Central memory CD8-positive, alpha-beta T cell (primary cell): Measurements from ENCODE around the gene CNOT3.
"Not testable (repeated sequence)": the region's sequence is repeated elsewhere in the genome, so short reads cannot be mapped to it uniquely, and the experiment has no call there.

Experiments
- ATAC-seq: fragments of 150-1000 bp; cut with Tn5 transposase; replicated peaks from 2 replicates; pipeline ENCODE4 v1.10.0; 2022; ENCODE audit warnings: mild to moderate bottlenecking, moderate FRiP score, moderate number of reproducible peaks; ENCODE audit not compliant: poor library complexity, severe bottlenecking; ENCODE audit errors: extremely low read depth
- DNase-seq, 2 donors: peaks; one replicate each; pipeline ENCODE4 v3.0.0; 2021; ENCODE audit warnings: low spot score in 2 of 2
- H3K27ac Mint-ChIP-seq: one replicate; pipeline ENCODE4 v1.8.0; 2022; ENCODE audit warnings: low read depth, mild to moderate bottlenecking, moderate library complexity, mixed read lengths
- H3K27me3 Mint-ChIP-seq: one replicate; pipeline ENCODE4 v1.8.0; 2022; ENCODE audit warnings: mixed read lengths
- H3K36me3 Mint-ChIP-seq: one replicate; pipeline ENCODE4 v1.8.0; 2022; ENCODE audit warnings: mild to moderate bottlenecking, moderate library complexity, mixed read lengths; ENCODE audit not compliant: insufficient read depth
- H3K4me1 Mint-ChIP-seq: one replicate; pipeline ENCODE4 v1.8.0; 2022; ENCODE audit warnings: mixed read lengths
- H3K4me3 Mint-ChIP-seq: one replicate; pipeline ENCODE4 v1.8.0; 2022; ENCODE audit warnings: mild to moderate bottlenecking, moderate library complexity, mixed read lengths
- H3K9me3 Mint-ChIP-seq: one replicate; pipeline ENCODE4 v1.8.0; 2022; ENCODE audit warnings: mixed read lengths

Gene CNOT3

DNA sequence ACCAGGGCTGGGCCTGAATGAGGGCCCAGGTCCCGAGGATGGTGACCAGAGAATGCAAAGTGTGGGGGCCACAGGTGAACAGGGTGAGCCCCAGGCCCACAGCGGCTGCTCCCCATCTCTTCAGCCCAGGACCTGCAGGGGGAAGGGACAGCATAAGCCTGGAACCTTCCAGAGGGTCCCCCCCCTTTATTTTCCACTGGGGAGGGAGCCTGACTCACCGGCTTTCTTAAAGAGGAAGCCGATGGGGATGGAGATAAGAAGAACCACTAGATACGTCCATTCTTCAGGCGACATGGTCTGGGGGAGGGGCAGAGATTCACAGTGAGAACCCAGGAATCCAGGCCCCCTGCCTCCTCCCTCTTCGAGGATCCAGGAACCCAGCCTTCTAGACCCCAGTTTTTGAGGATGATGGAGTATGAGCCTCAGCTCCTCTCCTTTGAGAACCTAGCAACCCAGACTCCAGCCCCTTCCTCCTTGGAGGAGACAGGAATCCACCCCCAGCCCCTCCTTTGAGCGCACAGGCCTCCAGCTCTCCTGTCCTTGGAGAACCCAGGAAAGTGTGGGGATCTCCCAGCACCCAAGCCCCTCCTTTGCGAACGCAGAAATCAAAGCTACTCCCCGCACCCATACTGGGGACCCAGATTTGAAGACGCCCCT is 50.8 kb downstream of the CNOT3 start:
- DNase-seq (no peak), ATAC-seq (no peak)
- Mint-ChIP-seq H3K36me3 (peaks cover 22% of the 10 kb centered on the region), H3K4me1 (peaks cover 42% of the 10 kb centered on the region), H3K27me3 (no peaks in the 10 kb centered on the region), H3K4me3 (peak overlapping the region; percentile 94), H3K9me3 (no peaks in the 10 kb centered on the region), H3K27ac (peak overlapping the region; percentile 99)

DNA sequence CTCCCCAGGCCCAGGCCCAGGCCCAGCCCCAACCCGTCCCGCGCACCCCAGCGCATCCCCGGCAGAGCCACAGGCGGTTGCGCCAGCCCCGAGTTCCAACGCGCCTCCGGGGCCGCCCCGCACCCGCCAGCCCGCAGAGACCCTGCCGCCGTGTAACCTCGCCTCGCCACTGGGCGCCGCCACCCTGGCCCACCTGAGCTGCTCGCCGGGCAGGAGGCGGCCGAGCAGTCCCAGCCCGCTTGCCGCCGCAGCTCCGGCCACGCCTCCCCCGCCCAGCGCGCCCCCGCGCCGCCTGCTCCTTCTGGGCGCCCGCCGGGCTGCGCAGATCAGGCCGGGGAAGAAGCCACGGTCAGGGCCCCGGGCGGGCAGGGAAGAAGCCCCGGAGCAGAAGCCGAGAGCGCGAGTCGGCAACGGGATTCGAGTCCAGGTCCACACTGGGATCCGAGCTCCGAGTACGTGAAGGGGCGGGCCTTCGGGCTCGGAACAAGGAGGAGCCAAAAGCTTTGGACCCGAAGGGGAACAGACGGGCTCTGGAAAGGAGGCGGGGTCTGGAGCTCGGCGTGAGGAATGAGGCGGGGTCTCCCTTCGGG is 51.7 kb downstream of the CNOT3 start, which contains the start of gene MBOAT7:
MBOAT7 (minus strand) TSS at position 436 of the 590 bp plus-strand sequence. CDS start 1,072 bp downstream, outside the sequence.
- ATAC-seq (peak; percentile 0), DNase-seq (no peak)
- H3K4me1 Mint-ChIP-seq: peaks cover 43% of the 10 kb centered on the region
- H3K36me3 Mint-ChIP-seq: peaks cover 27% of the 10 kb centered on the region
- no peaks in the 10 kb centered on the region for H3K9me3 Mint-ChIP-seq
- peak within 1 kb of the TSS; percentile 94 for H3K4me3 Mint-ChIP-seq
- peak within 1 kb of the TSS; percentile 99 for H3K27ac Mint-ChIP-seq
- H3K27me3 Mint-ChIP-seq: no peaks in the 10 kb centered on the region

DNA sequence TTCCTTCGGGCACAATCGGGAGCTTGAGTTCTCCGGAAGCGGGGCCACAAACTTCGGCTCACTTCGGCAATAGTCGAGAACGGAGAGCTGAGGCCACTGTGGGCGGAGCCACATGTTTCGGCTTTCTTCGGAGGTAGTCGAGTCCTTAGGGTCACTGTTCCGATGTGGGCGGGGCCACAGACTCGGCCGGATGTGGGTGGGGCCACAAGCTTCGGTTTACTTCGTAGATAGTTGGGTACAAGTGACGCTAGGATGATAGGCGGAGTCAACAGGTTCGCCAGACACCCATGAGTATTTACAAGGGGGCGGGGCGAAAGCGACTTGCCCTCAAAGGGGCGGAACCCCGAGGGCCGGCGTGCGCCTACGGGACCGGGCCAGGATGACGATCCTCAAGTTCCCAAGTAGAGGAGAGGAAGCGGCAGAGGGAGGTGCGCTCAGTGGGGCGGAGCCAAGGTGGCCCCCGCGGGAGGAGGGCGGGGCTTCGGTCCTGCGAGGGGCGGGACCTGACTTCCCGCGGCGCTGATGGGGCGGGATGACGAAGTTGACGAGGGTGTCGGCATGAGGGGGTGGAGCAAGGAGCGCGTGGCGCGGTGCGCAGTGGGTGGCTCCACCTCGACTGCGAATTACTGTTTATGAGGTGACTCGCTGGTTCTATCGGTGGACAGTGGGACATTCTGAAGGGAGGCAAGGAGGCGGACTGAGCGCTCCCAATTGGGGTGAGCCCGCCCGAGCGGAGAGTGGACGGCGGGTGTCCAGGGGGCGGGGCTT is 52.4 kb downstream of the CNOT3 start:
- Mint-ChIP-seq H3K9me3 (no peaks in the 10 kb centered on the region), H3K4me3 (peak overlapping the region; percentile 94), H3K27ac (peak overlapping the region; percentile 99), H3K27me3 (no peaks in the 10 kb centered on the region), H3K4me1 (peaks cover 43% of the 10 kb centered on the region), H3K36me3 (peaks cover 31% of the 10 kb centered on the region)
- DNase-seq: peak; percentile 100
- peak; percentile 60 for ATAC-seq

DNA sequence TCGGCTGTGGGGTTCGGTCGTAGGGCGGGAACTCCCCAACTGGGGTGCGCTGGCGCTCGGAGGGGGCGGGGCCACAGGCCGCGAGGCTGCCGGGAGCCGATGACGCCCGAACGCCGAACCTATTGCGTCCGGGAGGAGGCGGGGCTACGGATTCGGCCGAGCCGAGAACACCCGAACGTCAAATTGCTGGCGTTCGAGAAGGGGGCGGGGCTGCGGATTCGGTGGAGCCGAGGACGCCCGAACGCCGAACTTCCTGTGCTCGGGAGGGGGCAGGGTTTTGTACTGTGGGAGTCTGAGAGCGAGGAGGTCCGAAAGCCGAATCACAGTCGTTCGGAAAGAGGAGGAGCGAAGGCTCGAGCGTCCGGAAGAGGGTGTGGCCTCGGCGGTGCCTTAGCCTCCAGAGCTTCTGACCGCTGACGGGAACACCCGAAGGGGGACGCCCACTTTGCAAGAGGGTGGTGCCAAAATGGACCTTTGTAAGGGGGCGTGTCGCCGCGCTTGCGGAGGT is 53.0 kb downstream of the CNOT3 start:
- Mint-ChIP-seq H3K4me3 (peak overlapping the region; percentile 94), H3K9me3 (no peaks in the 10 kb centered on the region), H3K27me3 (no peaks in the 10 kb centered on the region), H3K27ac (peak overlapping the region; percentile 99), H3K4me1 (peaks cover 43% of the 10 kb centered on the region), H3K36me3 (peaks cover 36% of the 10 kb centered on the region)
- DNase-seq (peak; percentile 99 to 100), ATAC-seq (peak; percentile 66)

DNA sequence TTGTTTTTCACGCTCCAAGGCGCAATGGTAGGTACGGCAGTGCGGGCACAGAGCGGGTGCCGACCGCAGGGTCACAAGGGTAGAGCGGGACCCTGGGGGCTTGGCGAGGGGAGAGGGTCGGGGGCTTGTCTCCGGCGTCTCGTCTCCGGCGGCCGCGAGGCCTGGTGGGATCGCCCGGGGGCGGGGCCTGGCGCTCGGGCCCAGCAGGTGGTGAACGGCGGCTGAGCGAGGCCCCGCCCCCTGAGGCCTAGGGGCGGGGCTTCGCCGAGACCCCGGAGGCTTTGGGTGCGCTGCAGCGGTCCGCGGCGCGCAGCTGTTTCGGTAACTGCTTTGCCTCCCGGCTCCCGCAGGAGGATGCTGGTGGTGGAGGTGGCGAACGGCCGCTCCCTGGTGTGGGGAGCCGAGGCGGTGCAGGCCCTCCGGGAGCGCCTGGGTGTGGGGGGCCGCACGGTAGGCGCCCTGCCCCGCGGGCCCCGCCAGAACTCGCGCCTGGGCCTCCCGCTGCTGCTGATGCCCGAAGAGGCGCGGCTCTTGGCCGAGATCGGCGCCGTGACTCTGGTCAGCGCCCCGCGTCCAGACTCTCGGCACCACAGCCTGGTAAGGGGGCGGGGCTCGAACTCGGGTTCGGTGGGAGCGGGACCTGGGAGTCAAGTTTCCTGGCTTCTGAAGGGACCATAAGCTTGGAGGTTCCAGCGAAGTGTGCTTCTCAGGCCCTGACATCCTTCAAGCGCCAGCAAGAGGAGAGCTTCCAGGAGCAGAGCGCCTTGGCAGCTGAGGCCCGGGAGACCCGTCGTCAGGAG is 53.6 kb downstream of the CNOT3 start, which contains the start of gene TSEN34:
TSEN34 (plus strand) TSS at position 298 of the 800 bp plus-strand sequence; CDS start at position 355, 57 bp downstream.
- peaks cover 43% of the 10 kb centered on the region for H3K4me1 Mint-ChIP-seq
- H3K36me3 Mint-ChIP-seq: peaks cover 37% of the 10 kb centered on the region
- H3K9me3 Mint-ChIP-seq: no peaks in the 10 kb centered on the region
- DNase-seq (peak in 1 of 2 donors; percentile 28), ATAC-seq (peak; percentile 20)
- H3K4me3 Mint-ChIP-seq: peak within 1 kb of the TSS; percentile 94
- H3K27ac Mint-ChIP-seq: peak within 1 kb of the TSS; percentile 99
- H3K27me3 Mint-ChIP-seq: no peaks in the 10 kb centered on the region

DNA sequence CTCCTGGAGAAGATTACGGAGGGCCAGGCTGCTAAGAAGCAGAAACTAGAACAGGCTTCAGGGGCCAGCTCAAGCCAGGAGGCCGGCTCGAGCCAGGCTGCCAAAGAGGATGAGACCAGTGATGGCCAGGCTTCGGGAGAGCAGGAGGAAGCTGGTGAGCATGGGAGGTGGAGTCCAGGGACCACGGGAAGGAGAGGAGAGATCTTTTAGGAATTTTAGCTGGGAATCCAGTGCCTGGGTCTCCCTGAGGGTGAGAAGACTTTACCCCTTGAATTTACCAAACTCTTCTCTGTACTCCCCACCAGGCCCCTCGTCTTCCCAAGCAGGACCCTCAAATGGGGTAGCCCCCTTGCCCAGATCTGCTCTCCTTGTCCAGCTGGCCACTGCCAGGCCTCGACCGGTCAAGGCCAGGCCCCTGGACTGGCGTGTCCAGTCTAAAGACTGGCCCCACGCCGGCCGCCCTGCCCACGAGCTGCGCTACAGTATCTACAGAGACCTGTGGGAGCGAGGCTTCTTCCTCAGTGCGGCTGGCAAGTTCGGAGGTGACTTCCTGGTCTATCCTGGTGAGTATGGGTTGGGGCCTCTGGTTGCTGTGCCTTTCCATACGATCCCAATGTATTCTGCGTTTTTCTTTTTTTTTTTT is 54.4 kb downstream of the CNOT3 start:
- DNase-seq (no peak), ATAC-seq (no peak)
- Mint-ChIP-seq H3K36me3 (peaks cover 35% of the 10 kb centered on the region), H3K4me3 (peak overlapping the region; percentile 94), H3K27me3 (no peaks in the 10 kb centered on the region), H3K27ac (peak overlapping the region; percentile 99), H3K9me3 (no peaks in the 10 kb centered on the region), H3K4me1 (peaks cover 40% of the 10 kb centered on the region)

DNA sequence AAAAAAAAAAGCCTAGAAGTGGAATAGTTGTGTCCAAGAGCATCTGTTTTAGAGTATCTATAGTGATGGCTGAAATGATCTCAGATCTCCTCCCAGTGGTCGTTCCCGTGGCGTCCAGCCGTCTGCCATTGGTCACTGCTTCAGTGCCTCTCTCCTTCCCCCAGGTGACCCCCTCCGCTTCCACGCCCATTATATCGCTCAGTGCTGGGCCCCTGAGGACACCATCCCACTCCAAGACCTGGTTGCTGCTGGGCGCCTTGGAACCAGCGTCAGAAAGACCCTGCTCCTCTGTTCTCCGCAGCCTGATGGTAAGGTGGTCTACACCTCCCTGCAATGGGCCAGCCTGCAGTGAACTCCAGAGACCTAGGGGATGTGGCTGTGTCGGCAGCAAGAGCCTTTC is 55.4 kb downstream of the CNOT3 start:
- no peak for ATAC-seq
- peak overlapping the region; percentile 94 for H3K4me3 Mint-ChIP-seq
- H3K27me3 Mint-ChIP-seq: no peaks in the 10 kb centered on the region
- H3K9me3 Mint-ChIP-seq: no peaks in the 10 kb centered on the region
- H3K27ac Mint-ChIP-seq: no peak overlapping the region
- H3K36me3 Mint-ChIP-seq: peaks cover 35% of the 10 kb centered on the region
- peaks cover 29% of the 10 kb centered on the region for H3K4me1 Mint-ChIP-seq
- no peak for DNase-seq

DNA sequence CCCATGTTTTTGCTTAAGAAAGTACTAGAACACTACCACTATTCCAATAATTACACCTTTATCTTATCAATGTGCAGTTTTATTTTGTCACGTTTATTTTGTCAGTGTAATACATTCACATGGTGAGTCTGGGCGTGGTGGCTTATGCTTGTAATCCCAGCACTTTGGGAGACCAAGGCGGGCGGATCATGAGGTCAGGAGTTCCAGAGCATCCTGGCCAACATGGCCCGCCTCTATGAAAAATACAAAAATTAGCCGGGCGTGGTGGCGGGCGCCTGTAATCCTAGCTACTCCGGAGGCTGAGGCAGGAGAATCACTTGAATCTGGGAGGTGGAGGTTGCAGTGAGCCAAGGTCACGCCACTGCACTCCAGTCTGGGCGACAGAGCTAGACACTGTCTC is 56.9 kb downstream of the CNOT3 start:
- Mint-ChIP-seq H3K36me3 (peaks cover 34% of the 10 kb centered on the region), H3K4me1 (peaks cover 23% of the 10 kb centered on the region)
- H3K27ac Mint-ChIP-seq, H3K4me3 Mint-ChIP-seq, ATAC-seq, H3K27me3 Mint-ChIP-seq, H3K9me3 Mint-ChIP-seq, DNase-seq: not testable (repeated sequence)

DNA sequence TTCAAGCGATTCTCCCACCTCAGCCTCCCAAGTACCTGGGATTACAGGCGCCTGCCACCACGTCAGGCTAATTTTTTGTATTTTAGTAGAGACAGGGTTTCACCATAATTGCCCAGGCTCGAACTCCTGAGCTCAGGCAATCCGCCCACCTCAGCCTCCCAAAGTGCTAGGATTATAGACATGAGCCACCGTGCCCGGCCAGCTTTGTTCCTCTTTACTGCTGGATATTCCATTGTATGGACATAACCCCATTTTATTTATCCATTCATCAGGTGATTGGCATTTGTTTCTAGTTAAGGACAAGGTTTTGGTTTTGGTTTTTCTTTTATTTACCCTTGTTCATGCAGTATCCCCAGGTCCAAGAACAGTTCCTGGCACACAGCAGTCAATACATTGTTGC is 59.0 kb downstream of the CNOT3 start:
- DNase-seq (no peak), ATAC-seq (no peak)
- H3K27me3 Mint-ChIP-seq: no peaks in the 10 kb centered on the region
- no peak overlapping the region for H3K27ac Mint-ChIP-seq
- H3K4me3 Mint-ChIP-seq: no peak overlapping the region
- H3K9me3 Mint-ChIP-seq: no peaks in the 10 kb centered on the region
- peaks cover 28% of the 10 kb centered on the region for H3K4me1 Mint-ChIP-seq
- peaks cover 38% of the 10 kb centered on the region for H3K36me3 Mint-ChIP-seq

DNA sequence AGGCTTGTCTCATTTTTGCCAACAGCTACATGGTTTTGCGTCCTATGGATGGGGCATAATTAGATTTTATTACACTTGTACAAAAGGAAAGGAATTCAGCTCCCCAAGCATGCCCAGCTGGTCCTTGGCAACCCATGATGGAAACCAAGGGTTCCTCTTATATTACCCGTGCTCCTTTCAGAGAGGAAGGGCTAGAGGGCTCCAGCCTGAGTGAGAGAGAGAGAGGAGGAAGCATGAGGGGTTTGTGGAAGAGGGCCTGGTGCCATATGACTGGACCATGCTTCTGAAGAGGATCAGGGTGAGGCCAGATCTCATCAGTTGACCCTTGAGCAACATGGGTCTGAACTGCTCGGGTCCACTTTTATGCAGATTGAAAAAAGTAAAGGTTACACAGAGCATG is 59.6 kb downstream of the CNOT3 start:
- Mint-ChIP-seq H3K27ac (no peak overlapping the region), H3K4me3 (no peak overlapping the region), H3K9me3 (no peaks in the 10 kb centered on the region), H3K4me1 (peaks cover 28% of the 10 kb centered on the region), H3K27me3 (no peaks in the 10 kb centered on the region), H3K36me3 (peaks cover 39% of the 10 kb centered on the region)
- no peak for ATAC-seq
- DNase-seq: no peak

DNA sequence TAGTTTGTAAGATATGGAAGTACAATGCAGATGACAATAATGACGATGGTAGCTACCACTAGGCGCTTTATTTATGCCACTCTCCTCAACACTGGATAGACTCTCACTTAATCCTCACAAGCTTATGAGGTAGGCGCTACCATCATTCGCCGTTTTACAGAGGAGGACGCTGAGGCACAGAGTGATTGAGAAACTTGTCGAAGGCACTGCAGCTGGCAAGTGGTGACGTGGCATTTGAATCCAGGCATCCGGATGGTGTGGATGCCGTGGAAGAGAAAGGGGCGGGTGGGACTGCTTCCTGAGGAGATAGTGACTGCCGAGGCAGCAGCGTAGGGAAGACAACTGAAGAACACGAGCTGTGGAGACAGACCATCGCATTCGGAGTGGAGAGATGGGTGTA is 61.8 kb downstream of the CNOT3 start:
- Mint-ChIP-seq H3K4me1 (peaks cover 35% of the 10 kb centered on the region), H3K36me3 (peaks cover 51% of the 10 kb centered on the region), H3K27ac (no peak overlapping the region), H3K4me3 (peak overlapping the region; percentile 99), H3K9me3 (no peaks in the 10 kb centered on the region), H3K27me3 (no peaks in the 10 kb centered on the region)
- DNase-seq: no peak
- ATAC-seq: no peak
